Testis (tissue), 3 donors: ENCODE data around the gene ZNF350. TPM values are rescaled to one million over a fixed set of nuclear protein-coding genes. Genes with fewer than 3 reads are reported as not detected.
A peak's percentile ranks its signal among the peaks of the same experiment; 100 is the strongest.

Source experiments
- DNase-seq: peaks from one replicate; pipeline ENCODE4 v3.0.0-alpha.2; 2019
- H3K27ac ChIP-seq, 2 donors: fragments of 200-600 bp; sonication (generic); one replicate each; pipeline ENCODE4 v1.5.1; 2019
- H3K27me3 ChIP-seq: fragments of 200-600 bp; sonication (generic); one replicate; pipeline ENCODE4 v1.5.1; 2019
- H3K36me3 ChIP-seq: fragments of 200-600 bp; sonication (generic); one replicate; pipeline ENCODE4 v1.5.1; 2017; ENCODE audit warnings: low read depth; ENCODE audit errors: missing control alignments
- H3K4me1 ChIP-seq: fragments of 200-600 bp; sonication (generic); one replicate; pipeline ENCODE4 v1.5.1; 2019
- H3K4me3 ChIP-seq, 2 donors: fragments of 200-600 bp; sonication (generic); one replicate each; pipeline ENCODE4 v1.5.1; 2017 to 2019
- H3K9me3 ChIP-seq: fragments of 200-600 bp; sonication (generic); one replicate; pipeline ENCODE4 v1.5.1; 2017
- POLR2A ChIP-seq: fragments of 450-650 bp; IDR thresholded peaks from one replicate; pipeline ENCODE4 v1.6.1; 2017; ENCODE audit warnings: antibody characterized with exemption, mild to moderate bottlenecking, moderate library complexity
- WGBS, 2 donors: methylation state at CpG; one replicate each; pipeline ENCODE4 v1.1.5; 2018; 5-methylcytosine and 5-hydroxymethylcytosine counted together
- intact Hi-C: fragments of 100-400 bp; cut with DNase I; formaldehyde crosslinking; loops from one replicate; pipeline ENCODE4 v1.15.1; 2023; ENCODE audit warnings: low total_unique reads
- polyA plus RNA-seq: library from polyadenylated mRNA; stranded (reverse); fragments of 350-450 nt; fragmentation: Illumina TruSeq; extraction: RNeasy Lipid Tissue Mini Kit (QIAGEN cat#74804); gene quantifications from one replicate; pipeline ENCODE4 v1.2.3, GENCODE V29; 2014; ENCODE audit warnings: low read depth, low replicate concordance; ENCODE audit not compliant: insufficient read depth
- total RNA-seq, 2 donors: library from RNA; depleted of rRNA; stranded (reverse); fragments of >200 nt; gene quantifications; one replicate each; pipeline ENCODE4 v1.2.3, GENCODE V29; 2016
- TF ChIP-seq, protein P1 (sequence below), 3 experiments: fragments of 450-650 bp in 2 of 3; fragments of 200-600 bp in 1 of 3; sonication (generic) in 1 of 3; IDR thresholded peaks; one replicate each; pipeline ENCODE4 v1.5.1; 2016 to 2019; ENCODE audit warnings: antibody characterized with exemption in 3 of 3, mild to moderate bottlenecking in 2 of 3, moderate library complexity in 1 of 3

Gene ZNF350
- total and polyA plus RNA-seq, 3 donors from 2014 or later, result 7.5 to 19.0 (median 18.0) TPM

DNA sequence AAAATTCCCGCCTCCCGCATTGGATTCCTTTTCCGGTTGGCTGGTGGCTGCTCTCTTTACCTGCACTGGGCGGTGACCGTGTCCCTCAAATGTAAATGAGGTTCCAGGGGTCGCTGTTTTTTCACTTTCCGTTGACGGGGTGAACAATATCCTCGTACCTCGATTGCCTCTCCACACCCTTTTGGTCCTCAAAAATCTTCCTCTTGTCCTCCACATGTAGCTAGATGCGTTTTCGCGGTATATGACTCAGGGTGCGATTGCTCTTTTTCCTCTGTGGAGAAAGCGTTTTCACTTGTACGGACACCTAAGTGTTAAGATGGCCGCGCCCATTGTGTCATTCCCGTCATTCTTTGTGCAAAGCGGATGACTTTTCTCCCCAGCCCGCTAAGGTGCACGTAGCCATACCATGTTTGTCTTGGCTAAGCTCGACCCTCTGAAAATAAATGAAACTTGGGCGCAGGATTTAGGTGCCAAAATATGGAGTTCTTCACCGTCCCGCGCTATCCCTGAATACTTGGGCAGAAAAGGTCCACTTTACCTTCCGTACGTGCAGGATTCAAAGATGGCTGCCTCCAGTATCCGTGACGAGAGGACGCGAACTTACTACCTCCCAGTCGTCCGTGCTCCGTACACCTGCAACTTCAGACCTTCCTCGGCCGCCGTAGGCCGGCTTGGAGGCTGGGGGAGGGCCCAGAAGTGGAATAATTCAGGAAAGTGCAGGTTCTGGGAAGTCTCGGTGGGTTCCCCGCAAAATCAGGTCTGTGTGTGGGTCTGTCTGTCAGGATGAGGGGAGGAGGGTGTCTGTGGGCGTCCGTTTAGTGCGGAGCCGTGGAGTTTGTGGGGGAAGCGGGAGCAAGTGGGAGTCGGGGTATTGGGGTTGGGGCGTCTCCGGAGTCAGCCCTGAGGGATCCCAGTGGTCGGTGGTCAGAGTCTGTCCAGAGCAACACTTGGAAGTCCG is 59.6 kb downstream of the ZNF350 start, which contains the start of gene ZNF613:
ZNF613 (plus strand) TSS at position 689 of the 958 bp plus-strand sequence. CDS start 8,749 bp downstream, outside the sequence.
- peak within 1 kb of the TSS; percentile 80 to 95 for H3K4me3 ChIP-seq
- no peaks in the 10 kb centered on the region for H3K27me3 ChIP-seq
- intact Hi-C loops, result no loop called here
- H3K27ac ChIP-seq, result peak within 1 kb of the TSS; percentile 88 to 90
- peak; percentile 96 for DNase-seq
- H3K36me3 ChIP-seq, result no peaks in the 10 kb centered on the region
- H3K4me1 ChIP-seq, result peaks cover 3% of the 10 kb centered on the region
- no peak for TF ChIP-seq POLR2A
- TF ChIP-seq, protein P1, sequence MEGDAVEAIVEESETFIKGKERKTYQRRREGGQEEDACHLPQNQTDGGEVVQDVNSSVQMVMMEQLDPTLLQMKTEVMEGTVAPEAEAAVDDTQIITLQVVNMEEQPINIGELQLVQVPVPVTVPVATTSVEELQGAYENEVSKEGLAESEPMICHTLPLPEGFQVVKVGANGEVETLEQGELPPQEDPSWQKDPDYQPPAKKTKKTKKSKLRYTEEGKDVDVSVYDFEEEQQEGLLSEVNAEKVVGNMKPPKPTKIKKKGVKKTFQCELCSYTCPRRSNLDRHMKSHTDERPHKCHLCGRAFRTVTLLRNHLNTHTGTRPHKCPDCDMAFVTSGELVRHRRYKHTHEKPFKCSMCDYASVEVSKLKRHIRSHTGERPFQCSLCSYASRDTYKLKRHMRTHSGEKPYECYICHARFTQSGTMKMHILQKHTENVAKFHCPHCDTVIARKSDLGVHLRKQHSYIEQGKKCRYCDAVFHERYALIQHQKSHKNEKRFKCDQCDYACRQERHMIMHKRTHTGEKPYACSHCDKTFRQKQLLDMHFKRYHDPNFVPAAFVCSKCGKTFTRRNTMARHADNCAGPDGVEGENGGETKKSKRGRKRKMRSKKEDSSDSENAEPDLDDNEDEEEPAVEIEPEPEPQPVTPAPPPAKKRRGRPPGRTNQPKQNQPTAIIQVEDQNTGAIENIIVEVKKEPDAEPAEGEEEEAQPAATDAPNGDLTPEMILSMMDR (IDR thresholded peaks at IDR 0.05), result no peak
- WGBS, 2 donors, result 0% methylated on average over 51 to 52 of the region's 52 CpGs
- peaks cover 4% of the 10 kb centered on the region for H3K9me3 ChIP-seq

- Histone ChIP-seq H3K4me3 (peak overlapping the region; percentile 80 to 95), H3K27me3 (no peaks in the 10 kb centered on the region), H3K4me1 (peaks cover 3% of the 10 kb centered on the region), H3K36me3 (no peaks in the 10 kb centered on the region), H3K27ac (peak overlapping the region; percentile 88 to 90), H3K9me3 (peaks cover 4% of the 10 kb centered on the region)
- no peak for DNase-seq
- 7 to 16% methylated on average over 11 of the region's 11 CpGs for WGBS, 2 donors
- TF ChIP-seq, protein P1 (IDR thresholded peaks at IDR 0.05), result no peak
- TF ChIP-seq POLR2A, result no peak
- intact Hi-C loops, result no loop called here
Measured at GRCh38 chr19:51926426-51926783, 60.2 kb downstream of the ZNF350 start.

DNA sequence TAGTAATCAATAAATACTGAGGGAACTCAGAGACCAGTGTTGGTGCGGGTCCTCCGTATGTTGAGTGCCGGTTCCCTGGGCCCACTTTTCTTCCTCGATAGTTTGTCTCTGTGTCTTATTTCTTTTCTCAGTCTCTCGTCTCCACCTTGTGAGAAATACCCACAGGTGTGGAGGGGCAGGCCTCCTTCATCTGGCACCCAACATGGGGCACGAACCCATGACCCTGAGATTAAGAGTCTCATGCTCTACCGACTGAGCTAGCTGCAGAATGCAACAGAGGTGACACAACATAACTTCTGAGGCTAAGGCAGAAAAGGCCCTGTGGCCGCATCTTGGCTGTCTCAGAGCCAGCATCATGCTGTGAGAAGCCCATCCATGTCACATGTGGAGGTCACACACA is 64.7 kb downstream of the ZNF350 start:
- Histone ChIP-seq H3K9me3 (peaks cover 4% of the 10 kb centered on the region), H3K4me3 (no peak overlapping the region), H3K27ac (no peak overlapping the region), H3K36me3 (no peaks in the 10 kb centered on the region), H3K27me3 (no peaks in the 10 kb centered on the region), H3K4me1 (no peaks in the 10 kb centered on the region)
- DNase-seq, result no peak
- WGBS, 2 donors, result 87 to 92% methylated on average over 7 to 8 of the region's 8 CpGs
- intact Hi-C loops, result no loop called here
- TF ChIP-seq, protein P1 (IDR thresholded peaks at IDR 0.05), result no peak
- no peak for TF ChIP-seq POLR2A

- no peak for TF ChIP-seq POLR2A
- TF ChIP-seq, protein P1 (IDR thresholded peaks at IDR 0.05), result no peak
- H3K9me3 ChIP-seq, result peaks cover 4% of the 10 kb centered on the region
Measured at GRCh38 chr19:51919606-51920005, 67.0 kb downstream of the ZNF350 start.

More at GRCh38 chr19:51919606-51920005, 67.0 kb downstream of the ZNF350 start:
- DNase-seq, result no peak
- Histone ChIP-seq H3K27ac (no peak overlapping the region), H3K4me1 (no peaks in the 10 kb centered on the region), H3K4me3 (no peak overlapping the region), H3K36me3 (no peaks in the 10 kb centered on the region), H3K27me3 (no peaks in the 10 kb centered on the region)
- intact Hi-C loops, result no loop called here
- 88 to 90% methylated on average over 3 of the region's 3 CpGs for WGBS, 2 donors
